IPS-15b (cell line): ENCODE data around the gene MYH2.

ENCODE experiments used
- H3K27me3 ChIP-seq: one replicate; pipeline ENCODE4 v1.6.1; 2013; ENCODE audit warnings: low read length; ENCODE audit not compliant: control insufficient read depth, insufficient read depth
- H3K36me3 ChIP-seq: one replicate; pipeline ENCODE4 v1.6.1; 2013; ENCODE audit warnings: low read length; ENCODE audit not compliant: control insufficient read depth, insufficient read depth
- H3K4me1 ChIP-seq: one replicate; pipeline ENCODE4 v1.6.1; 2013; ENCODE audit warnings: mild to moderate bottlenecking, low read length; ENCODE audit not compliant: control insufficient read depth, insufficient read depth
- H3K4me3 ChIP-seq: one replicate; pipeline ENCODE4 v1.5.1; 2013; ENCODE audit warnings: low read depth, low read length
- H3K9ac ChIP-seq: one replicate; pipeline ENCODE4 v1.6.1; 2013; ENCODE audit warnings: low read depth, mild to moderate bottlenecking, low read length
- H3K9me3 ChIP-seq: one replicate; pipeline ENCODE4 v1.6.1; 2013; ENCODE audit warnings: mild to moderate bottlenecking, low read length; ENCODE audit not compliant: control insufficient read depth, insufficient read depth

Gene MYH2

GRCh38 chr17:10513299-10514067 is 36.0 kb downstream of the MYH2 start:
- Histone ChIP-seq H3K36me3 (no peaks in the 10 kb centered on the region), H3K27me3 (no peaks in the 10 kb centered on the region), H3K9me3 (no peaks in the 10 kb centered on the region)

GRCh38 chr17:10512856-10513255 is 36.6 kb downstream of the MYH2 start:
- H3K4me3 ChIP-seq, result no peak overlapping the region
- no peaks in the 10 kb centered on the region for H3K9me3 ChIP-seq
- H3K4me1 ChIP-seq, result no peaks in the 10 kb centered on the region
- no peak overlapping the region for H3K9ac ChIP-seq
- H3K36me3 ChIP-seq, result no peaks in the 10 kb centered on the region
- no peaks in the 10 kb centered on the region for H3K27me3 ChIP-seq

More at GRCh38 chr17:10513299-10514067, 36.0 kb downstream of the MYH2 start:
- Histone ChIP-seq H3K4me3 (no peak overlapping the region), H3K4me1 (no peaks in the 10 kb centered on the region), H3K9ac (no peak overlapping the region)

- no peaks in the 10 kb centered on the region for H3K9me3 ChIP-seq
- H3K36me3 ChIP-seq, result no peaks in the 10 kb centered on the region
- no peak overlapping the region for H3K9ac ChIP-seq
- no peaks in the 10 kb centered on the region for H3K27me3 ChIP-seq
- no peaks in the 10 kb centered on the region for H3K4me1 ChIP-seq
- no peak overlapping the region for H3K4me3 ChIP-seq
Observed at GRCh38 chr17:10499950-10500349, 49.5 kb downstream of the MYH2 start.

DNA sequence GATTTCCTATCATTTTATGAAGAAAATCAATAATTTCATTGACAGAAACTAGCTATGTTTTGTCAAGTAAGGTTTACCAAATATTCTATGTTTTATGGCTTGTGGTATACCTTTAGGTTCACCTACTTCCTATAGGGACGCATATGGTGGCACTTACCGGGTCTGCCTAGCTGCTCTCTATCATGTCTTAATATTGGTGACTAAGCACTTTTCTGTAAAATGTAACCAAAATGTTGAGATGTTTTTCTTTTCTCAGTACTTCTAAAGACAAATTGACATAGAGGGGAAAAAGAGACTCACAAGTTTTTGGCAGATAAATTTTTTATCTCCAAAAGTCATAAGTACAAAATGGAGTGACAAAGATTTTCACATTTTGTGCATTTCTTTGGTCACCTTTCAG is 57.5 kb downstream of the MYH2 start:
- H3K27me3 ChIP-seq, result no peaks in the 10 kb centered on the region
- H3K9me3 ChIP-seq, result peaks cover 3% of the 10 kb centered on the region
- no peaks in the 10 kb centered on the region for H3K4me1 ChIP-seq
- no peak overlapping the region for H3K4me3 ChIP-seq
- no peak overlapping the region for H3K9ac ChIP-seq
- no peaks in the 10 kb centered on the region for H3K36me3 ChIP-seq

GRCh38 chr17:10482252-10482651 is 67.2 kb downstream of the MYH2 start:
- no peaks in the 10 kb centered on the region for H3K36me3 ChIP-seq
- H3K4me3 ChIP-seq, result no peak overlapping the region
- no peaks in the 10 kb centered on the region for H3K4me1 ChIP-seq
- no peaks in the 10 kb centered on the region for H3K9me3 ChIP-seq
- H3K27me3 ChIP-seq, result no peaks in the 10 kb centered on the region
- H3K9ac ChIP-seq, result no peak overlapping the region

DNA sequence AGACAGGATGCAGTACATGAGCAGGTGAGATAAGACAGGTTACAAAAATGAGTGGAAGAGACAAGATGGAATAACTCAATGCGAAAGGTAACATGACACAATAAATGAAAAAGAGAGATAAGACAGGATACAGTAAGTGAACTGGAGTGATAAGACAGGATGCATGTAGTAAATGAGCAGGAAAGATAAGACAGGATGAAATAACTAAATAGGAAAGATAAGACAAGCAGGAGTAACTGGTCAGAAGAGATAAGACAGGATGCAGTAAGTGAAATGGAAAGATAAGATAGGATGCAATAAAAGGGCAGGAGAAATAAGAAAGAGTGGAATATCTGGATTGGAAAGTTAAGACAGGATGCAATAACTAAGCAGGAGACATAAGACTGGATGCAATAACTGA is 71.8 kb downstream of the MYH2 start:
- H3K36me3 ChIP-seq, result no peaks in the 10 kb centered on the region
- H3K4me1 ChIP-seq, result no peaks in the 10 kb centered on the region
- no peaks in the 10 kb centered on the region for H3K9me3 ChIP-seq
- no peaks in the 10 kb centered on the region for H3K27me3 ChIP-seq
- H3K9ac ChIP-seq, result no peak overlapping the region
- no peak overlapping the region for H3K4me3 ChIP-seq

DNA sequence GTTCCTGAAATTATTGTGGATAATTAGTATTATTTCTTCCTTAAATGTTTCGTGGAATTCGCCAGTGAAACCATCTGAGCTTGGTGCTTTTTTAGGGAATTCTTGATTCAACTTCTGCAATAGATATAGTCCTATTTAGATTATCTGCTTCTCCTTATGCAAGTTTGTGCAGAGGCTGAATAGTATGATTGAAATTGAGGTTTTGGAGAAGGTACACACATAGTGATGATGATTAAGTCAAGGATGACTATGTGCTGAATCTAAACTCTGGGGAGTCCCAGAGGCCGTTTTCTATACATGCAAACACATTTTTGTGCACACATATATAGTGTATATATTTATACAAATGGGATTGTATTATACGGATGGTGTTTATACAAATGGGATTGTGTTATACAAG is 74.9 kb downstream of the MYH2 start:
- Histone ChIP-seq H3K4me1 (no peaks in the 10 kb centered on the region), H3K9ac (no peak overlapping the region), H3K9me3 (no peaks in the 10 kb centered on the region), H3K27me3 (no peaks in the 10 kb centered on the region), H3K36me3 (no peaks in the 10 kb centered on the region), H3K4me3 (no peak overlapping the region)

DNA sequence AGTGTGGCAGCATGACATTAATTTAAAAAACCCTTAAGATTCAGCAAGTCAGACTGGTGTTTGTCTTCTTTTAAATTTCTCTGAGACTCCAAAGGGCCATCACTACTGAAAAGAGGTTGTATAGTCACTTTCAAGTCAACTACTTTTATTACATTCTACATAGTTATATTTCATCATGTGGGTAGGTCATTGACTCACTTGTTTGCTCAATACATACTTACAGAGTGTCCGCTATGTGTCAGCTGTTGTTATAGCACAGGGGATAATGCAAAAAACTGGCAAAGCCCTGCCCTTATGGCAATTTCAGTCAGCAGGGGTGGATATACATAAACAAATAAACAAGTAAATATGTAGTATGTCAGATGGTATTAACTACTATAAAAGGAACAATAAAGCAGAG is 77.6 kb downstream of the MYH2 start:
- Histone ChIP-seq H3K27me3 (no peaks in the 10 kb centered on the region), H3K9ac (no peak overlapping the region), H3K36me3 (no peaks in the 10 kb centered on the region), H3K4me1 (no peaks in the 10 kb centered on the region), H3K4me3 (no peak overlapping the region), H3K9me3 (no peaks in the 10 kb centered on the region)
